NB4 (cell line): ENCODE measurements around the gene ARMS2.

Experiments used
- DNase-seq: peaks from one replicate; pipeline ENCODE4 v3.0.0; 2010; ENCODE audit warnings: low read depth
- H3K4me3 ChIP-seq: one replicate; pipeline ENCODE4 v1.5.1; 2011; ENCODE audit warnings: mild to moderate bottlenecking, low read depth, low read length, moderate library complexity
- CTCF ChIP-seq: IDR thresholded peaks from one replicate; pipeline ENCODE4 v1.5.1; 2012; ENCODE audit warnings: low read depth, low read length
- MAX ChIP-seq: IDR thresholded peaks from 2 replicates; pipeline ENCODE4 v1.6.1; 2011; ENCODE audit warnings: low read depth, low read length
- MYC ChIP-seq: IDR thresholded peaks from 2 replicates; pipeline ENCODE4 v1.6.1; 2011; ENCODE audit warnings: low read depth, low read length
- POLR2A ChIP-seq: IDR thresholded peaks from 2 replicates; pipeline ENCODE4 v1.6.1; 2011; ENCODE audit warnings: mild to moderate bottlenecking; ENCODE audit not compliant: insufficient read length; ENCODE audit errors: extremely low read depth

Gene ARMS2

GRCh38 chr10:122469848-122470247 is 15.4 kb downstream of the ARMS2 start:
- no peak overlapping the region for H3K4me3 ChIP-seq
- TF ChIP-seq MYC (no peak), MAX (no peak), CTCF (no peak), POLR2A (no peak)
- DNase-seq: no peak

GRCh38 chr10:122471531-122472177 is 17.2 kb downstream of the ARMS2 start:
- no peak for DNase-seq
- H3K4me3 ChIP-seq: no peak overlapping the region
- TF ChIP-seq POLR2A: no peak
- no peak for TF ChIP-seq MAX

GRCh38 chr10:122473116-122473515 is 18.7 kb downstream of the ARMS2 start:
- H3K4me3 ChIP-seq: no peak overlapping the region
- TF ChIP-seq CTCF (no peak), POLR2A (no peak), MAX (no peak), MYC (no peak)
- no peak for DNase-seq

- DNase-seq: no peak
- no peak overlapping the region for H3K4me3 ChIP-seq
- TF ChIP-seq POLR2A (no peak), MYC (no peak), CTCF (no peak), MAX (no peak)
Observed at GRCh38 chr10:122474131-122474818, 19.8 kb downstream of the ARMS2 start.

- no peak for DNase-seq
- TF ChIP-seq MAX: no peak
- no peak for TF ChIP-seq CTCF
- no peak for TF ChIP-seq POLR2A
- no peak for TF ChIP-seq MYC
- no peak overlapping the region for H3K4me3 ChIP-seq
Observed at GRCh38 chr10:122475100-122475499, 20.6 kb downstream of the ARMS2 start.

- DNase-seq: no peak
- TF ChIP-seq POLR2A (no peak), CTCF (no peak), MAX (no peak), MYC (no peak)
- H3K4me3 ChIP-seq: no peak overlapping the region
Observed at GRCh38 chr10:122475591-122476332, 21.3 kb downstream of the ARMS2 start.
